GM12873 (cell line): ENCODE measurements around the gene CCDC73.

Source experiments
- TF ChIP-seq, protein P1 (sequence below): IDR thresholded peaks from 2 replicates; pipeline ENCODE4 v1.5.1; 2012; ENCODE audit warnings: low read depth, mild to moderate bottlenecking, moderate library complexity, low read length, control low read depth; ENCODE audit not compliant: insufficient read depth; ENCODE audit errors: missing control alignments

Gene CCDC73

DNA sequence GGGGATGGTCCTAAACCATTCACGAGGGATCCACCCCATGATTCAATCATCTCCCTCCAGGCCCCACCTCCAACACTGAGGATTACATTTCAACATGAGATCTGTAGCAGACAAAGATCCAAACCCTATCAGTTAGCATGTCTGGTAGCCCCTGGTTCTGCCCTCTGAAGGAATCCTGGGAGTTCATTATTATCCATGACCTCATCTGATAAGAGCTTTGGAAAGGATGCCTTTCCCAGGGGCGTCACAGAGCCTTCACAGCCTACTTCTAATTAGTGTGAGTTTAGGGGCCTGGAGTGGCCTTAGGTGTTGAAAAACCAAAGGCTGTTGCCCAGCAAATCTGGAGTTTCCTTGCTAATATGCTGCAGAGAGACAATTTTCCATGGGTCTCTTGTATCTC, 219.4 kb downstream of the CCDC73 start:
- TF ChIP-seq, protein P1, sequence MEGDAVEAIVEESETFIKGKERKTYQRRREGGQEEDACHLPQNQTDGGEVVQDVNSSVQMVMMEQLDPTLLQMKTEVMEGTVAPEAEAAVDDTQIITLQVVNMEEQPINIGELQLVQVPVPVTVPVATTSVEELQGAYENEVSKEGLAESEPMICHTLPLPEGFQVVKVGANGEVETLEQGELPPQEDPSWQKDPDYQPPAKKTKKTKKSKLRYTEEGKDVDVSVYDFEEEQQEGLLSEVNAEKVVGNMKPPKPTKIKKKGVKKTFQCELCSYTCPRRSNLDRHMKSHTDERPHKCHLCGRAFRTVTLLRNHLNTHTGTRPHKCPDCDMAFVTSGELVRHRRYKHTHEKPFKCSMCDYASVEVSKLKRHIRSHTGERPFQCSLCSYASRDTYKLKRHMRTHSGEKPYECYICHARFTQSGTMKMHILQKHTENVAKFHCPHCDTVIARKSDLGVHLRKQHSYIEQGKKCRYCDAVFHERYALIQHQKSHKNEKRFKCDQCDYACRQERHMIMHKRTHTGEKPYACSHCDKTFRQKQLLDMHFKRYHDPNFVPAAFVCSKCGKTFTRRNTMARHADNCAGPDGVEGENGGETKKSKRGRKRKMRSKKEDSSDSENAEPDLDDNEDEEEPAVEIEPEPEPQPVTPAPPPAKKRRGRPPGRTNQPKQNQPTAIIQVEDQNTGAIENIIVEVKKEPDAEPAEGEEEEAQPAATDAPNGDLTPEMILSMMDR, result no peak

DNA sequence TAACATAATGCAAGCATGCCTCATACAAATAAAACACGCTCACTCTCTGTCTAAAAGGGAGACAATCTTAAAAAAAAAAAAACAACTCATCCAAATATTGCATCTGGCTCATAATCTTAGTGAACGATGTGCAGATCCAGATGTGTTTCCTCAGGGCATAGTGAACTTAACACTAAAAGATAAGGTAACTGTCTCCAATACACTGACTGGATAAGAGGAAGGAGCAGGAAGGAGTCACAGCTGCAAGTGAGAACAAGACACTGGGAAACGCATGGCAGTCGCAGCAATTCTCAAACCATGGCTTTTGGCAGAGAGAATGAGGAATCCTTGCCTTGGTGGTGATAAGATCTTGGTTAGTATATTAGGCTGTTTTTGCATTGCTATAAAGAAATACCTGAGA, 220.0 kb downstream of the CCDC73 start:
- TF ChIP-seq, protein P1, result no peak

DNA sequence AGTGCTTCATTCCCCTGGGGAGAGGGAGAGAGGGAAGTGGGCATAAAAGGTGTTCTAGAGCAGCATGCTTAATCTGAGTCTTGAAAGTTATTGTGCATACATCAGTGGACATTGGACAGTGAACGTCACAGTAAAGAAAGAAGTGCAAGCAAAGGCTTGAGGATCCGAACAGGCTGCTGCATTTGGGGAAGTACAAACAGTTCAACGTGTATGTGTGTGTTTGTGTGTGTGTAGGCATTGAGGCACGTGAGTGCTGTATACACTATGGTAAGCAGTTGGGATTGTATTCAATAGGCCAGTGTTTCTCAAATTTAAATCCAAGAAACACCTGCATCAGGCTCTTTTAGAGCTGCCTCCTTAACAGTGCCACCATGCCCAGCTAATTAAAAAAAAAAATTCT, 221.2 kb downstream of the CCDC73 start:
- TF ChIP-seq, protein P1, result no peak

DNA sequence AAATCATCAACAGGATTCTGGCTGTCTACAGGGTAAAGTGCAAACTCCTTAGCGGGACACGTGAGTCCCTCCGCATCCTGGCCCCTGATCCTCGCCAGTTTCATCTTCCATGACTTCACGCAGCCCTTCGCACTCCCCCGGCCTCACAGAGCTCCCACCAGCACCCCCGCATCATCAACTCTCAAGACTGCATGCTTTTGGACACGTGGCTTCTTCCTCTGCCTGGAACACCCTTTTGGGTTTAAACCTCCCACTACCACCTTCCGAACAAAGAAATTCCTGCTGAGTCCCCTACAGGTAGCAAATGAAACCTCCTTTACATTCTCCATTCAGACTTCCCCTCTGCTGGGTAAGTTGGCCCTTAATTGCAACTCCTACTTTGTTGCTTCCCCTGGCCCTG, 223.4 kb downstream of the CCDC73 start:
- TF ChIP-seq, protein P1, result no peak

DNA sequence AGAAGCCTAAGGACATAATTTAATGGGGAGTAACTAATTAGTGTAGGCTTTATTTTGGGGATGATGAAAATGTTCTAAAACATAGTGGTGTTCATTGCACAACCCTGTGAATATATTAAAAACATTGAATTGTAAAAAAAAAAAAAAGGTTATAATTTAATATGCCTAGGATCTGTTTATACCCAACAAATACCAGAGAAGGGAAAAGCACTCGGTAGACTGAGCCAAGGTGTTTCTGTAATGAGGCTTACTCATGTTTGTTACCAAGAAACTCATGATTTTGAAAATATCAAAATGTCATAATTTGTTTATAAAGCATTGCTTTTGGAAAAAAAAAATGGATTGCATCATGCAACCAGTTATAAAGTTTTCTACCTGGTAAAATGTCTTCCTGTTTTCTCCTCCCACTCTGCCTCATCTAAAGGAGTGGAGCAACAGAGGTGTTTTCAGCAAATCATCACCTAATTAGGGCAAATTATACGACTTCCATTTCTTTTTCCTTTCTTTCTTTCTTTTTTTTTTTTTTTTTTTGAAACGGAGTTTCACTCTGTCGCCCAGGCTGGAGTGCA, 225.1 kb downstream of the CCDC73 start:
- TF ChIP-seq, protein P1, result no peak

DNA sequence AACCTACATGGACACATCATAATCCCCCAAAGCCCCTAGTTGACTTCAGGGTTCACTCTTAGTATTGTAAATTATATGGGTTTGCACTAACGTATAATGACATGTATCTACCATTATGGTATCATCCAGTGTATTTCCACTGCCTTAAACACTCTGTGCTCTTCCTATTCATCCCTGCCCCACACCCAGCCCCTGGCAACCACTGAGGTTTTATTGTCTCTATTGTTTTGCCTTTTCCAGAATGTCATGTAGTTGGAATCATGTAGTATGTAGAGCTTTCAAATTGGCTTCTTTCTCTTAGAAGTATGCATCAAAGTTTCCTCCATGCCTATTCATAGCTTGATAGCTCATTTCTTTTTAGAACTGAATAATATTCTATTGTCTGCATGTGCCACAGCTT, 227.3 kb downstream of the CCDC73 start:
- TF ChIP-seq, protein P1, result no peak

DNA sequence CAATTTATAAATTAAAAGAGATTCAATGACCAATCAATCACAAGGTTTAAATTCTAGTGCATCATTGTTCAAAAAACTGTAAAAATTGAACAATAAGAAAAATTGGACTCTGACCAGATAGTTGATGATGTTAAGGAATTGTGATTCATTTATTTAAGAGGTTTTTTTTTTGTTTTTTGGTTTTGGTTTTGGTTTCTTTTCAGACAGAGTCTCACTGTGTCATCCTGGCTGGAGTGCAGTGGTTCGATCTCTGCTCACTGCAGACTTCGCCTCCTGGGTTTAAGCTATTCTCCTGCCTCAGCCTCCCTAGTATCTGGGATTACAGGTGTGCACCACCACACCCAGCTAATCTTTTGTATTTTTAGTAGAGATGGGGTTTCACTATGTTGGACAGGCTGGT, 227.9 kb downstream of the CCDC73 start:
- TF ChIP-seq, protein P1, result no peak
